ENCODE data around the gene VDAC2.

- TF ChIP-seq CTCF (IDR thresholded peaks at IDR 0.05; ENCODE audit: poor library complexity): no peak
- no peak for TF ChIP-seq EZH2 (IDR thresholded peaks at IDR 0.05; ENCODE audit: borderline replicate concordance)
These were observed 35.5 kb upstream of the VDAC2 start for GRCh38 chr10:75175046-75175445.
